Sigmoid colon (tissue), 4 donors: ENCODE data around the gene FBXW5.

Experiments
- CTCF ChIP-seq, 4 experiments: fragments of 450-650 bp in 3 of 4; fragments of 200-600 bp in 1 of 4; IDR thresholded peaks; one replicate each; pipeline ENCODE4 v1.5.1; 2016 to 2019; ENCODE audit warnings: antibody characterized with exemption in 4 of 4, mild to moderate bottlenecking in 3 of 4, moderate library complexity in 2 of 4
- EP300 ChIP-seq, 4 donors: sonication (generic); formaldehyde crosslinking; IDR thresholded peaks; one replicate each; pipeline ENCODE4 v1.6.1; 2017; ENCODE audit warnings: antibody characterized with exemption in 4 of 4
- POLR2AphosphoS5 ChIP-seq, 4 donors: sonication (generic); formaldehyde crosslinking; IDR thresholded peaks; one replicate each; pipeline ENCODE4 v1.6.1; 2017; ENCODE audit warnings: antibody characterized with exemption in 4 of 4

GRCh38 chr9:136925414-136926153, 19.0 kb downstream of the FBXW5 start:
- no peak for TF ChIP-seq POLR2AphosphoS5 (IDR thresholded peaks at IDR 0.05)
- no peak for TF ChIP-seq CTCF (IDR thresholded peaks at IDR 0.05)
- no peak for TF ChIP-seq EP300 (IDR thresholded peaks at IDR 0.05)
